Stimulated activated CD8-positive, alpha-beta memory T cell treated with anti-CD3 and anti-CD28 coated beads, Interleukin-15, amount 100 ng/mL, for 1 hour (primary cell): ENCODE data around the gene SORT1.
"Not testable (repeated sequence)": the region's sequence is repeated elsewhere in the genome, so short reads cannot be mapped to it uniquely, and the experiment has no call there.

Experiments
- DNase-seq: peaks from one replicate; pipeline ENCODE4 v3.0.0-alpha.2; 2020; ENCODE audit warnings: low read depth

The SORT1 gene

GRCh38 chr1:109338608-109339007, 59.1 kb downstream of the SORT1 start:
- no peak for DNase-seq

GRCh38 chr1:109338091-109338490, 59.6 kb downstream of the SORT1 start:
- no peak for DNase-seq

- no peak for DNase-seq
Observed at GRCh38 chr1:109335091-109335490, 62.6 kb downstream of the SORT1 start.

GRCh38 chr1:109331113-109331512, 66.6 kb downstream of the SORT1 start:
- no peak for DNase-seq

- DNase-seq = no peak
Observed at GRCh38 chr1:109327285-109327684, 70.4 kb downstream of the SORT1 start.

- no peak for DNase-seq
Observed at GRCh38 chr1:109322974-109323373, 74.7 kb downstream of the SORT1 start.

GRCh38 chr1:109319114-109319513, 78.6 kb downstream of the SORT1 start:
- no peak for DNase-seq

- no peak for DNase-seq
Observed at GRCh38 chr1:109316506-109316905, 81.2 kb downstream of the SORT1 start.

- DNase-seq = no peak
Observed at GRCh38 chr1:109315288-109315687, 82.4 kb downstream of the SORT1 start.

- no peak for DNase-seq
Observed at GRCh38 chr1:109314795-109315194, 82.9 kb downstream of the SORT1 start.

- no peak for DNase-seq
Observed at GRCh38 chr1:109312978-109313775, 84.5 kb downstream of the SORT1 start.

- DNase-seq = no peak
Observed at GRCh38 chr1:109312246-109312645, 85.5 kb downstream of the SORT1 start.

- DNase-seq = no peak
Observed at GRCh38 chr1:109309347-109309746, 88.4 kb downstream of the SORT1 start.

GRCh38 chr1:109307274-109308021, 90.3 kb downstream of the SORT1 start:
- DNase-seq = no peak

- no peak for DNase-seq
Observed at GRCh38 chr1:109306832-109307273, 90.9 kb downstream of the SORT1 start, which contains the start of gene MYBPHL. Gene MYBPHL, minus strand, starts transcription at chr1:109307011. Its CDS starts 20 bp downstream, at chr1:109306991.

GRCh38 chr1:109305991-109306390, 91.7 kb downstream of the SORT1 start:
- not testable (repeated sequence) for DNase-seq

GRCh38 chr1:109304226-109304920, 93.3 kb downstream of the SORT1 start:
- no peak for DNase-seq

- DNase-seq = no peak
Observed at GRCh38 chr1:109301874-109302273, 95.8 kb downstream of the SORT1 start.

GRCh38 chr1:109300650-109301151, 97.0 kb downstream of the SORT1 start:
- DNase-seq = no peak

GRCh38 chr1:109299558-109300343, 98.0 kb downstream of the SORT1 start:
- DNase-seq = no peak
